Stomach (tissue), 4 donors: ENCODE data around the gene SMAD1.

Experiments
- EP300 ChIP-seq: sonication (generic); formaldehyde crosslinking; IDR thresholded peaks from one replicate; pipeline ENCODE4 v1.6.1; 2017; ENCODE audit warnings: antibody characterized with exemption
- TF ChIP-seq, protein P1 (sequence below), 7 experiments: fragments of 450-650 bp in 4 of 7; fragments of 200-600 bp in 3 of 7; sonication (generic) in 3 of 7; IDR thresholded peaks; one replicate each; pipeline ENCODE4 v1.5.1; 2016 to 2019; ENCODE audit warnings: antibody characterized with exemption in 7 of 7, control low read depth in 2 of 7, mild to moderate bottlenecking in 1 of 7

DNA sequence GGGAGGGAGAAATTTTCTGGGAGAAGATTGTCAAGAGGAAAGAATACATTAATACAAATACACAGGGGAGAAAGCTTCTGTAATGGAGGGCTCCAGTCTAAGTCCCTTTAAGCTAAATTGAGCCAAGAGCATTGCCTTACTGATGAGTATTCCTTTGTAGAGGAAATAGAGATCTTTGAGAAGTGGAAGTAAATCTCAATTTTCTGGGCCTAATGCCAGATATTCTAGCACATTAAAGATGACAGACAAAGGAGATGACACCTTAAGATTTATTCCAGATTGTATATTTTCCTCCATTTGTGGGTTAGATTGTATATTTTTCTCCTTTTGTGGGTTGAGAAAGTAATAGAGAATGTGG is 28.5 kb upstream of the SMAD1 start:
- TF ChIP-seq, protein P1, sequence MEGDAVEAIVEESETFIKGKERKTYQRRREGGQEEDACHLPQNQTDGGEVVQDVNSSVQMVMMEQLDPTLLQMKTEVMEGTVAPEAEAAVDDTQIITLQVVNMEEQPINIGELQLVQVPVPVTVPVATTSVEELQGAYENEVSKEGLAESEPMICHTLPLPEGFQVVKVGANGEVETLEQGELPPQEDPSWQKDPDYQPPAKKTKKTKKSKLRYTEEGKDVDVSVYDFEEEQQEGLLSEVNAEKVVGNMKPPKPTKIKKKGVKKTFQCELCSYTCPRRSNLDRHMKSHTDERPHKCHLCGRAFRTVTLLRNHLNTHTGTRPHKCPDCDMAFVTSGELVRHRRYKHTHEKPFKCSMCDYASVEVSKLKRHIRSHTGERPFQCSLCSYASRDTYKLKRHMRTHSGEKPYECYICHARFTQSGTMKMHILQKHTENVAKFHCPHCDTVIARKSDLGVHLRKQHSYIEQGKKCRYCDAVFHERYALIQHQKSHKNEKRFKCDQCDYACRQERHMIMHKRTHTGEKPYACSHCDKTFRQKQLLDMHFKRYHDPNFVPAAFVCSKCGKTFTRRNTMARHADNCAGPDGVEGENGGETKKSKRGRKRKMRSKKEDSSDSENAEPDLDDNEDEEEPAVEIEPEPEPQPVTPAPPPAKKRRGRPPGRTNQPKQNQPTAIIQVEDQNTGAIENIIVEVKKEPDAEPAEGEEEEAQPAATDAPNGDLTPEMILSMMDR (IDR thresholded peaks at IDR 0.05), result no peak
- no peak for TF ChIP-seq EP300
